ENCODE results near the gene PHACTR1. TPM values are rescaled to one million over a fixed set of nuclear protein-coding genes. Genes with fewer than 3 reads are reported as not detected.

Gene PHACTR1
- total and polyA plus RNA-seq, 9 of the 15 experiments (the other 6 are each of a cell fraction or from before 2014, with no cell fraction given): 11.5 to 32.6 (median 22.0) TPM

GRCh38 chr6:13081189-13081563 is 364.6 kb downstream of the PHACTR1 start:
- Histone ChIP-seq H3K4me3 (no peak overlapping the region), H4K20me1 (replicated peaks; ENCODE audit: control insufficient read depth, insufficient read depth, low read length) (no peaks in the 10 kb centered on the region), H3K79me2 (ENCODE audit: control insufficient read depth, insufficient read depth, low read length) (no peaks in the 10 kb centered on the region), H3K9me3 (replicated peaks; ENCODE audit: control insufficient read depth, insufficient read depth, low read depth, low read length) (no peaks in the 10 kb centered on the region), H3K36me3 (ENCODE audit: control insufficient read depth, insufficient read depth, low read length) (no peaks in the 10 kb centered on the region), H3K27ac (ENCODE audit: extremely low read depth, low read depth, low read length) (no peak overlapping the region), H3K9ac (ENCODE audit: insufficient read depth in 1 of 2, low read depth in 2 of 2, low read length in 2 of 2) (no peak overlapping the region), H3K4me1 (replicated peaks in 1 of 2; ENCODE audit: control insufficient read depth in 2 of 2, insufficient read depth in 2 of 2, low read length in 2 of 2) (no peaks in the 10 kb centered on the region), H3K9me1 (ENCODE audit: control insufficient read depth, insufficient read depth, low read length) (no peaks in the 10 kb centered on the region), H3K27me3 (ENCODE audit: control insufficient read depth in 2 of 2, insufficient read depth in 2 of 2, low read length in 2 of 2) (no peaks in the 10 kb centered on the region), H3K4me2 (ENCODE audit: insufficient read depth, low read length) (no peak overlapping the region), H2AFZ (ENCODE audit: low read depth, low read length) (no peak overlapping the region)
- FAIRE-seq: no peak
- TF ChIP-seq KDM4B (IDR thresholded peaks at IDR 0.05; ENCODE audit: borderline replicate concordance in 2 of 2, low read depth in 1 of 2) (no peak), SMAD1 (IDR thresholded peaks at IDR 0.05; ENCODE audit: low read depth, low read length, partially characterized antibody) (no peak), ADNP (tag; IDR thresholded peaks at IDR 0.05) (no peak), ZBTB33 (CRISPR knock-in tag; IDR thresholded peaks at IDR 0.05) (no peak), ZNF583 (CRISPR knock-in tag; IDR thresholded peaks at IDR 0.05) (no peak), HCFC1 (IDR thresholded peaks at IDR 0.05; ENCODE audit: low read depth, low read length) (no peak), PKNOX1 (IDR thresholded peaks at IDR 0.05) (no peak), BRD4 (IDR thresholded peaks at IDR 0.05) (no peak)
- WGBS (ENCODE audit: insufficient coverage, low coverage, missing lambda C conversion rate): 3% methylated on average over 4 of the region's 4 CpGs
- in situ Hi-C loops (cut with MboI): no loop called here
- ChIA-PET POLR2A (no interaction called here), CTCF (ENCODE audit: low intra/inter-chr PET ratio) (no interaction called here)
- BruUV-seq (replicated peaks): no TSS peak
- no peak for DNase-seq (ENCODE audit: extremely low read depth in 1 of 4, low spot score in 3 of 4)
- no peak for ATAC-seq
- intact Hi-C loops (cut with micrococcal nuclease): no loop called here
